Liver (tissue), 3 donors: ENCODE measurements around the gene NPW.

ENCODE experiments used
- EGR1 ChIP-seq, 2 donors: IDR thresholded peaks; 2 replicates each; pipeline ENCODE4 v1.6.1; 2016 to 2018; ENCODE audit warnings: antibody characterized with exemption in 2 of 2, low read depth in 2 of 2
- FOXA1 ChIP-seq: IDR thresholded peaks from 2 replicates; pipeline ENCODE4 v1.6.1; 2016; ENCODE audit warnings: antibody characterized with exemption
- TF ChIP-seq, protein P1 (sequence below): fragments of 150-350 bp; IDR thresholded peaks from 2 replicates; pipeline ENCODE4 v1.5.1; 2017; ENCODE audit warnings: improper control_type of control experiment, low read depth, low read length; ENCODE audit not compliant: missing input control
- donor health status: healthy.
- donor health status: healthy.

DNA sequence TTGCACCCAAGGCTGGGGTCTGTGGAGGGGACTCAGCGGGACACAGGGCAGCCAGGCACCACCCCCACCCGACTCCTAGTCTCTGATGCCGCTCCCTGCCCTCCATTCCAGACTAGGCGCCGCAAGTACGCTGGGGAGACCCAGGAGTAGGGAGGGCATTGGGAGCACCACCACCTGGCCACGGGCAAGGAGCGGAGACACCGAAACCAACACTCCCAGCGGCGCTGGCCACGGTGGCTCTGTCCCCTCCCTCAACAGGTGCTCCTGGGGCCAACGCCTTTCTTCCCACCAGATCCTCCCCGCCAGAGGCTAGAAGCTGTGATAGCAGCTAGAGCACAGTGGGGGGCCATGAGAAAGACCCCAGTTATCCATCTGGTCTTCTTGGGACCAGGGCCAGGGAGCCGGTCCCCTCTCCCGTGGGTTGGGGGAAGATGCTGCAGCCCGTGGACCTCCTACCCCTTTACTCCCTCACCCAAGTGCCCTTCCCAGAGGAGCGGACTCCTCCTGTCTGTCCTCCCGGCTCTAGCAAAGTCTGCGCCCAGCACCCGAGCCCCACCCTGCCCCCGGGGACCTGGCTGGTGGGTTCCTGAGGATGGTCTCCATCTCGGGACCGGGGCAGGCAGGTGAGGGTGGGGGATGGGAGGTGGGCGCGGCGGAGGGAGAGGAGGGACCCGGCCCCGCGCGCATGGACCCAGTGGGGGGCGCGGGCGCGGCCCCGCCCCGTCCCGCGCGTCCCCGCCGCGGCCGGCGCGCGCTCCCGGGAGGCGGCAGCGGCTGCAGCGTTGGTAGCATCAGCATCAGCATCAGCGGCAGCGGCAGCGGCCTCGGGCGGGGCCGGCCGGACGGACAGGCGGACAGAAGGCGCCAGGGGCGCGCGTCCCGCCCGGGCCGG lies 30.1 kb upstream of the NPW start, which contains the start of gene SYNGR3:
- TF ChIP-seq, protein P1, sequence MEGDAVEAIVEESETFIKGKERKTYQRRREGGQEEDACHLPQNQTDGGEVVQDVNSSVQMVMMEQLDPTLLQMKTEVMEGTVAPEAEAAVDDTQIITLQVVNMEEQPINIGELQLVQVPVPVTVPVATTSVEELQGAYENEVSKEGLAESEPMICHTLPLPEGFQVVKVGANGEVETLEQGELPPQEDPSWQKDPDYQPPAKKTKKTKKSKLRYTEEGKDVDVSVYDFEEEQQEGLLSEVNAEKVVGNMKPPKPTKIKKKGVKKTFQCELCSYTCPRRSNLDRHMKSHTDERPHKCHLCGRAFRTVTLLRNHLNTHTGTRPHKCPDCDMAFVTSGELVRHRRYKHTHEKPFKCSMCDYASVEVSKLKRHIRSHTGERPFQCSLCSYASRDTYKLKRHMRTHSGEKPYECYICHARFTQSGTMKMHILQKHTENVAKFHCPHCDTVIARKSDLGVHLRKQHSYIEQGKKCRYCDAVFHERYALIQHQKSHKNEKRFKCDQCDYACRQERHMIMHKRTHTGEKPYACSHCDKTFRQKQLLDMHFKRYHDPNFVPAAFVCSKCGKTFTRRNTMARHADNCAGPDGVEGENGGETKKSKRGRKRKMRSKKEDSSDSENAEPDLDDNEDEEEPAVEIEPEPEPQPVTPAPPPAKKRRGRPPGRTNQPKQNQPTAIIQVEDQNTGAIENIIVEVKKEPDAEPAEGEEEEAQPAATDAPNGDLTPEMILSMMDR, result no peak
- TF ChIP-seq FOXA1, result no peak
- no peak for TF ChIP-seq EGR1 (IDR thresholded peaks at IDR 0.05; ENCODE audit: low read depth in 2 of 2)
